Hippocampal formation (tissue), 2 donors: ENCODE measurements around the gene CHCHD4.
A peak's percentile ranks its signal among the peaks of the same experiment; 100 is the strongest.

ENCODE experiments used
- DNase-seq, 2 donors: peaks; one replicate each; lab custom pipeline; 2025; lab: John Stamatoyannopoulos, UW

CHCHD4 gene

GRCh38 chr3:14148041-14148985, 23.6 kb upstream of the CHCHD4 start:
- DNase-seq: no peak

GRCh38 chr3:14147617-14148016, 22.9 kb upstream of the CHCHD4 start:
- DNase-seq: no peak

GRCh38 chr3:14147066-14147435, 22.4 kb upstream of the CHCHD4 start:
- DNase-seq: no peak

DNA sequence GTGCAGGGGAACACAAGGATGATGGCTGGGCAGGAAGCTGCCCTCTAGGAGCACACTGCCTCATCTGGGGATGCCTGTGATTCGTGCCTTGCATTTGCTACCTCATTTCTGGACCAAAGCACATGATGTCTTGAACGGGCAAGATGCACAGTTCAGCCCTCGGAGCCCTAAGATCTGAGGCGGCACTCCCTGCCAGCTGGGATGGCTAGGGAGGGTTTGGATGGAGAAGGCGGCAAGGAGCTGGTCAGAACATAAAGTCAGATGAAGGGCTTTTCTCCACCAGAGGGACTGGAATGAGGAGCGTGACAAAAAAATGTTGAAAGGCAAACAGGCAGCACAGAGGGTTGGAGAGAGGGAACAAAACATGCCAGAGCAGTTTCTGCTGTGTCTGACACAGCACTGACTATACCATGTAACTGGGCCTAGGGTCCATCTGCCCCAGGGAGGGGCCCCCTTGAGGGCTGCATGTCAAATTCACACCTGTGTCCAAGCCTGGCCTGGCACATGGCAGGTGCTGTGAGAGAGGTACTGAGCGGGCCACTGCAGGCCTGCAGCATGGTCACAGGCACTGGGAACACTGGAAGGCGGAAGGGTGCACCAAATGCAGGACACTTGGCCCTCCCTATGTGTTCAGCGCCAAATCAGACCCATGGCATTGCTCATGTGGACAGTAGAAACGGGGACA, 21.9 kb upstream of the CHCHD4 start:
- DNase-seq: no peak

- DNase-seq: no peak
Observed at GRCh38 chr3:14145670-14146380, 21.2 kb upstream of the CHCHD4 start.

DNA sequence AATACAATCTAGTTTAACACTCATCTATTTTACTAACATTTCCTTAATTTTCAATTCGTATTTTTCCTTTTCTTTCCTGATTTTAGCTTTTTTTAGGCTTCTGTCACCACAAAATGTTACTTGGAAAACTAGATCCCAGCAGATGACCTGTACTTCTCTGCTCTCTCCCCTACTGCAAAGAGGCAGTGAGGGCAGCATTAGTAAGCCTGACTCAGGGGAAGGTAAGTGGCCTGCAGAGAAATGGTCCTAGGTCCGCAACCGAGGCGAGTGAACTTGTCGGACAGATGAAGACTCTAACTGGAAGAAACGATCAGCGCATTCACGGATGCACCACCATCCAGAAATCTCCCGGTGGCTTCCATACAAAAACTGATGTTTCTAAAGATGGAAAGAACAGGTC, 20.6 kb upstream of the CHCHD4 start:
- DNase-seq: no peak

DNA sequence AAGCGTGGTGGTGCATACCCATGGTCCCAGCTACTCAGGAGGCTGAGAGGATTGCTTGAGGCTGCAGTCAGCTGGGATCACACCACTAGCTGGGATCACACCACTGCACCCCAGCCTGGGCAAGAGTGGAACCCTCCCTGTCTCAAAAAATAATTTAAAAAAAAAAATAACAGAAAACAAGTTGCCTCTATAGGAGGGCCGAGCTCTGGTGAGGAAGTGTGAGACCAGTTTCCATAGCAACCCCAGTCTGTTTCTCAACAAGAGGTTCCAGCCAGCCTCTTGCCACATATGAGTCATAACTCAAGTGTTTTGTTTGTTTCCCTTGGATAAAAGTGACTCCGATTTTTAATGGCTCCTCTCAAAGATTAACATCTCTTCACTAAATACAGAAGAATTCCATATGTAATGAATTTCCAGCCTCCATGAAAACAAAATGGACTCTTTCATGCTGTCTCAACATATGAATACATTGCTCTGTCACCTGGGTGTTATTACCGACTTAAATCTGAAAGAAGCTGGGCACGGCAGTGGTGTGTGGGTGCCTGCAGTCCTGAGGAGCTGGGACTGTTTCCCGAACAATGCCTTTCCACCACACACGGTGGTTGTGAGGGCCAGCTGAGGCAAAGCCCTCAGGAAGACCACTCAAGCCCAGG, 19.9 kb upstream of the CHCHD4 start:
- DNase-seq: peak in 1 of 2 donors; percentile 62

DNA sequence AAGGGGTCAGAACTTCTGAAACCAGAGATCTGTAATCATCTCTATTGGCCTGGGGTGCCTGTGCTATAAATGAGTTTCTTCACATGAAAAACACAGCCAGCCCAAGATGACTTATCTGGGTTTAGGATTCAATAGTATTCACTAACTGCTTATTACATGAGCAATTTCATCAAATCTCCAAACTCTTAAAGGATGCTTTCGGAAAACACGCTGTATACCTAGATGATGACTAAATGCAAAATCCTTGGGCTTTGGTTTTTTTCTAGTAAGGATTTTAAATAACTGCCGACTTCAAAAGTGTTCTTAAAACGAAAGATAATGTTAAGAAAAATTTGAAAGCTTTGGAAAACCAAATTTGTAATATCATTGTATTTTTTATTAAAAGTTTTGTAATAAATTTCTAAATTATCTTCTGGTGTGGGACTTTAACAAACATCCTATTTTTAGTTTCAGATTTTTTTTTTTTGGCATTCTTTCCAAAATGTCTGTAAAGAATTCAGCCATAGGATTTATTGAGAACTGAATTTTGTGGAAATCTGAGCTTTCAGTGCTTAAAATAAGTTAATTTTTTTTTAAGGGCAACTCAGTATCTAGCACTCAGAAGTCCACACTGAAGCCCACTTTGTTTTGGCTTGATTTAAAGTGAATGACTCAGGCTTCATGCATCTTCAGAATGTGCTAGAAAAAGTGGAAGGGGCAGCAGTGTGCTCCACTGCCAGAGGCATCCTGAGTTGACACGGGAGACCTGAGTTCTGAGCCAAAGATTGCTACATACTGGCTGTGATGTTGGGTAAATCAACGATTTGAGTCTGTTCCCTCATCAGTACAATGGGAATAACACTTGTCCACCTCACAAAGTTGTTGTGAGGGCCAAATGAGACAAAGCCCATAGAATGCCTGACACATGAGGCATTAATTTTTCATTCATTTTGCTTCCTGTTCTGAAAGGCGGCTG, 18.9 kb upstream of the CHCHD4 start:
- DNase-seq: no peak

- DNase-seq: no peak
Observed at GRCh38 chr3:14142567-14143270, 18.0 kb upstream of the CHCHD4 start.

GRCh38 chr3:14141602-14142341, 17.1 kb upstream of the CHCHD4 start:
- no peak for DNase-seq

DNA sequence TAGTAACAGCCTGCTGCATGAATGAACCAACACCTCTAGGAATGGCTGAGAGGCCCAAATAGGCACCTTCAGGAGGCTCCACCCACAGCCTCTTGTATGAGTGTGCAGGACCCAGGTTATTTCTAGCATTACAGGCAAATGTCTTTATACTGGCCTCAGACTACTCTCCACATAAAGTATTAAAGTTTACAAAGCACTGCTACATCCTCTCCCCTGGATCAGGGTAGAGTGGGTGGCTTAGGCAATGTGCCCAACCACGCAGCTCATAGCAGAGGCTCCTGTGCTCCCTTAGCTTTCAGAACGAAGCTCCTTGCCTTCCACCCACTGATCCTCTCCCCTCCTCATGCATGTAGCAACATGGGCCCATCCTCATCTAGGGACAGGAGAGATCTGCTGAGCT, 16.5 kb upstream of the CHCHD4 start:
- no peak for DNase-seq

DNA sequence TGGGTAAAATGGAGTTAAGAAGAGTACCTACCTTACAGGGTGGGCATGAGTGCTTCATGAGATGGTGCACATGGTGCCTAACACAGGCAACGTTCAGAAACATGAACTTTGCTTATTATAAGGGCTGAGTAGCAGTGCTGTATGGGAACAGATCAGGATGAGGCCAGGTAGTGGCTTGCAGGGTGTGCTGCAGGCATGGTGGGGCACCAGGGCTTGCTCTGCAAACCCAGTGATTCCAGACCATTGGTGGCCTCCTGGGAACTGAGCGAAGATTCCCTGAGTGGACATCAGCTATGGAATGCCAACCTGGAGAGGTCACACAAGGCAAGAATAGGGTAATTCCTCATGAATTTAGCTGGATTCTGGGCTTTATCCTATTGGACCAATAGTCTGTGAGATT, 16.0 kb upstream of the CHCHD4 start:
- DNase-seq: no peak

DNA sequence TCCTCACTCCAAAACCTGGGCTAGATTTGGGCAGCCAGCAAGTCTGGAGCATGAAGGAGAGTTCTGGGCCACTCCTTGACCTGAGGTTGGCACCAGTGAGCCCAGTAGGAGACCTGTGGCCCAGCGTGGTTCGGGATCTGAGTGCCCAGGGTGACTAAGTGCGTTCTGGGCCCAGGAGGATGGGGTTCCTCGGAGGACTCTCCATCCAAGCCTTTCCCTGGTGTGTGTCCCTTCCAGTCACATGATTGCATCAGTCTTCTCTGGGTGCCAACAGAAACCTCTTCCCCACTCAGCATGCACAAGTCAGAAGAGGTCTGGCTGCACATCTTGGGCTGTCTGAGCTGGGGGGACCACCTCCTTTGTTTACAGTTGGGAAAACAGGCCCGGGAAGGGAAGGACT, 15.1 kb upstream of the CHCHD4 start:
- no peak for DNase-seq

- no peak for DNase-seq
Observed at GRCh38 chr3:14138878-14139655, 14.4 kb upstream of the CHCHD4 start.

DNA sequence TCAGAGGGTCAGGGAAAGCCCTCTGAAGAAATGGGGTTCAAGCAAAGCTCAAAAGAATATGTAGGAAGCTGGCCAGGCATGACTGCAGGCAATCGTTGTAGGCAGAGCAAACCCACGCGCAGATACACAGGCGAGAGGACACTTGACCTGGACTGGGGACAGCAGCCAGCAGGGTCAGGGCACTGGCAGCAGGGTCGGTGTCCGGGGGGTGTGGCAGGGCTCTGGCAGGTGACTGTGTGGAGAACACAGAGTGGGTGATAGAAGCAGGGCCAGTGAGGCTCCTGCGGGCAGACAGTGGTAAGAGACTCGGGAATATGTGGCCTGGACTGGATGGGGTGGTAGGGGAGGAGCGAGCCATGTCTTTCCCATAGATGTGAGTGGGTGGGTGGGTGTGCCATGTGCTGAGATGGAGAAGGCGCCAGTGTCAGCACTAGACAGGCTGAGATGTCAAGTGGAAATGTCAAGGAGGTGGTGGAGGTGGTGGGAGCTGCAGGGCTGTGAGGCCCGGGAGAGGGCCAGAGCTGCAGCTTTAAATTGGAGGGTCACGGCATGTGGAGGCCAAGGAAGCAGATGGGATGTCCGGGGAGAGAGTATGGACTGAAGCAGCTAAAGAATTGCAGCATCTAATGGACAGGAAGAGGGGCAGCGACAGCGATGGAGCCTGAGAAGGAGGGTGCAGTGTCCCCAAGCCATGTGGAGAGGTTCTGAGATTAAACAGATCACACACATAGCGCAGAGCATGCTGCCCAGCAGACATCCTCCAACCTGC, 13.6 kb upstream of the CHCHD4 start:
- DNase-seq: no peak

GRCh38 chr3:14137445-14137844, 12.8 kb upstream of the CHCHD4 start:
- no peak for DNase-seq

DNA sequence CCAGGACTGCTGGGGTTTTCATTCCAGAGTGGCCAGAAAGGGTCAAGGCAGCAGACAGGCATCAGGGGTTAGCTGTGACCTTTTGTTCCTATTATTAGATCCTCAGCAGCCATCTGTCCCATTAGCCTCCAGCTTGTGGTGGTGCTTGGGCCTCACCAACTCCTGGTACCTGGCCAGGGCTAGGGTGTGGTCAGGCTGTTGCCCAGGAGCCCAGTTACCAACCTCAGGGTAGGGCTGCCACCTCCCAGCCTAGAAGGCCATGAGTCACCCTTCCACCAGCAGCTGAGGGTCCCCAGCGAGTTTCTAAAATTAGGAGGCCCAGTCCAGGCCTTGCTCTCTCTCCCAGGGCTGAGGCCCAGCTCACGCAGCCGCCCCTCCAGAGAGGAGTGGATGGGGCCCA, 12.3 kb upstream of the CHCHD4 start:
- DNase-seq: no peak

DNA sequence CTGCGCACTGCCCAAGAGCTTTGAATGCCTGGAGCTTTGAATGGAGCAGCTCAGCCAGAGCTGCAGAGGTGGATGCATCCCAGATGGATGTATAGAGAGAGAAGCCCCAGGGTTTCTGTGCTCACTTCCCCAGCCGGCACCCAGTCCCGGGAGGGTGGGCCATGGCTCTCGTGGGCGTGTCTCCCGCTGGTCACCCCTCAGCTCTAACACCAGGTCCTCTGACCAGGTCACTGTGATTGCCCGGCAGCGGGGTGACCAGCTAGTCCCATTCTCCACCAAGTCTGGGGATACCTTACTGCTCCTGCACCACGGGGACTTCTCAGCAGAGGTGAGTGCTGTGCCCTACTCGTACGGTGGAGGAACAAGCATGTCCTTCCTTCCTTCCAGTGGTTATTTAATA, 10.9 kb upstream of the CHCHD4 start:
- no peak for DNase-seq
